NCI-H524 treated with DMSO at 0.1 percent for 48 hours (cell line): Measurements from ENCODE around the gene ARMS2.

Source experiments
- DNase-seq: peaks from one replicate; lab custom pipeline; 2025; lab: John Stamatoyannopoulos, UW

Gene ARMS2

GRCh38 chr10:122454603-122455080, at the start of gene ARMS2:
ARMS2 (plus strand) TSS chr10:122454653; CDS start chr10:122454728, 75 bp downstream.
- DNase-seq, result no peak

GRCh38 chr10:122407375-122408125, 46.9 kb upstream of the ARMS2 start:
- no peak for DNase-seq

GRCh38 chr10:122413327-122413726, 41.1 kb upstream of the ARMS2 start:
- no peak for DNase-seq

GRCh38 chr10:122417667-122418066, 36.8 kb upstream of the ARMS2 start:
- no peak for DNase-seq

GRCh38 chr10:122419016-122419415, 35.4 kb upstream of the ARMS2 start:
- no peak for DNase-seq

GRCh38 chr10:122419876-122420623, 34.4 kb upstream of the ARMS2 start:
- no peak for DNase-seq

- no peak for DNase-seq
These were observed 33.8 kb upstream of the ARMS2 start for GRCh38 chr10:122420624-122421007.

- no peak for DNase-seq
These were observed 33.3 kb upstream of the ARMS2 start for GRCh38 chr10:122421054-122421625.

- DNase-seq, result no peak
These were observed 32.7 kb upstream of the ARMS2 start for GRCh38 chr10:122421742-122422141.

- no peak for DNase-seq
These were observed 32.0 kb upstream of the ARMS2 start for GRCh38 chr10:122422266-122422989.

- no peak for DNase-seq
These were observed 30.4 kb upstream of the ARMS2 start for GRCh38 chr10:122424059-122424458.

GRCh38 chr10:122426829-122427228, 27.6 kb upstream of the ARMS2 start:
- DNase-seq, result no peak

- DNase-seq, result no peak
These were observed 27.2 kb upstream of the ARMS2 start for GRCh38 chr10:122427280-122427679.

GRCh38 chr10:122435212-122435827, 19.1 kb upstream of the ARMS2 start:
- DNase-seq, result no peak

- no peak for DNase-seq
These were observed 12.5 kb upstream of the ARMS2 start for GRCh38 chr10:122441961-122442360.

- no peak for DNase-seq
These were observed 9.0 kb upstream of the ARMS2 start for GRCh38 chr10:122445469-122445868.

GRCh38 chr10:122445904-122446303, 8.5 kb upstream of the ARMS2 start:
- DNase-seq, result no peak

GRCh38 chr10:122446668-122447423, 7.6 kb upstream of the ARMS2 start:
- DNase-seq, result no peak

- DNase-seq, result no peak
These were observed 5.9 kb upstream of the ARMS2 start for GRCh38 chr10:122448600-122448999.

- no peak for DNase-seq
These were observed 5.3 kb upstream of the ARMS2 start for GRCh38 chr10:122449153-122449552.

GRCh38 chr10:122450353-122450990, 4.0 kb upstream of the ARMS2 start:
- DNase-seq, result no peak
